CD4-positive, alpha-beta T cell treated with Interferon gamma for 1 hour (primary cell): ENCODE measurements around the gene AIFM2.
"Not testable (repeated sequence)": the region's sequence is repeated elsewhere in the genome, so short reads cannot be mapped to it uniquely, and the experiment has no call there.

Source experiments
- DNase-seq: peaks from one replicate; pipeline ENCODE4 v3.0.0-alpha.2; 2020

The AIFM2 gene

GRCh38 chr10:70121281-70121949 is 11.2 kb downstream of the AIFM2 start:
- DNase-seq = no peak

GRCh38 chr10:70120417-70120816 is 12.2 kb downstream of the AIFM2 start:
- DNase-seq = no peak

GRCh38 chr10:70119623-70120022 is 13.0 kb downstream of the AIFM2 start:
- no peak for DNase-seq

GRCh38 chr10:70119197-70119596 is 13.4 kb downstream of the AIFM2 start:
- DNase-seq = no peak

GRCh38 chr10:70118196-70118595 is 14.4 kb downstream of the AIFM2 start:
- DNase-seq = no peak

- no peak for DNase-seq
Measured at GRCh38 chr10:70117646-70118045, 15.0 kb downstream of the AIFM2 start.

- DNase-seq = peak; percentile 34
Measured at GRCh38 chr10:70115948-70116682, 16.5 kb downstream of the AIFM2 start.

GRCh38 chr10:70114902-70115301 is 17.7 kb downstream of the AIFM2 start:
- DNase-seq = no peak

GRCh38 chr10:70112071-70112470 is 20.6 kb downstream of the AIFM2 start:
- no peak for DNase-seq

GRCh38 chr10:70111496-70111895 is 21.1 kb downstream of the AIFM2 start:
- no peak for DNase-seq

- no peak for DNase-seq
Measured at GRCh38 chr10:70109064-70109729, 23.4 kb downstream of the AIFM2 start.

GRCh38 chr10:70106958-70107791 is 25.4 kb downstream of the AIFM2 start:
- DNase-seq = no peak

- DNase-seq = no peak
Measured at GRCh38 chr10:70101668-70102067, 31.0 kb downstream of the AIFM2 start.

GRCh38 chr10:70101068-70101562 is 31.5 kb downstream of the AIFM2 start:
- DNase-seq = not testable (repeated sequence)

- DNase-seq = no peak
Measured at GRCh38 chr10:70098271-70098670, 34.4 kb downstream of the AIFM2 start.

- DNase-seq = no peak
Measured at GRCh38 chr10:70097459-70097858, 35.2 kb downstream of the AIFM2 start.

- no peak for DNase-seq
Measured at GRCh38 chr10:70096705-70097420, 35.8 kb downstream of the AIFM2 start.

GRCh38 chr10:70096016-70096704 is 36.5 kb downstream of the AIFM2 start:
- no peak for DNase-seq

GRCh38 chr10:70094250-70094649 is 38.4 kb downstream of the AIFM2 start:
- DNase-seq = no peak

GRCh38 chr10:70093335-70093944 is 39.2 kb downstream of the AIFM2 start:
- no peak for DNase-seq

- DNase-seq = no peak
Measured at GRCh38 chr10:70092389-70092718, 40.3 kb downstream of the AIFM2 start.
